Ascending aorta (tissue), 2 donors: Measurements from ENCODE around the gene LKAAEAR1. TPM values are rescaled to one million over a fixed set of nuclear protein-coding genes. Genes with fewer than 3 reads are reported as not detected.

Experiments used
- DNase-seq, 2 donors: peaks; one replicate each; pipeline ENCODE4 v3.0.0-alpha.2; 2019; ENCODE audit warnings: low spot score in 2 of 2
- H3K27ac ChIP-seq, 2 donors: fragments of 200-600 bp; sonication (generic); one replicate each; pipeline ENCODE4 v1.5.1; 2016 to 2017; ENCODE audit warnings: mild to moderate bottlenecking in 1 of 2
- H3K27me3 ChIP-seq: fragments of 200-600 bp; sonication (generic); one replicate; pipeline ENCODE4 v1.5.1; 2017
- H3K36me3 ChIP-seq, 2 donors: fragments of 200-600 bp; sonication (generic); one replicate each; pipeline ENCODE4 v1.5.1; 2016
- H3K4me1 ChIP-seq, 2 donors: fragments of 200-600 bp; sonication (generic); one replicate each; pipeline ENCODE4 v1.5.1; 2016 to 2017; ENCODE audit warnings: mild to moderate bottlenecking in 1 of 2
- H3K4me3 ChIP-seq, 2 donors: fragments of 200-600 bp; sonication (generic); one replicate each; pipeline ENCODE4 v1.5.1; 2016 to 2017; ENCODE audit warnings: mild to moderate bottlenecking in 1 of 2
- H3K9me3 ChIP-seq, 2 donors: fragments of 200-600 bp; sonication (generic); one replicate each; pipeline ENCODE4 v1.5.1; 2016
- CTCF ChIP-seq, 3 experiments: fragments of 200-600 bp in 2 of 3; fragments of 450-650 bp in 1 of 3; sonication (generic) in 2 of 3; IDR thresholded peaks; one replicate each; pipeline ENCODE4 v1.5.1; 2016 to 2019; ENCODE audit warnings: antibody characterized with exemption in 3 of 3, mild to moderate bottlenecking in 1 of 3, moderate library complexity in 1 of 3
- intact Hi-C: fragments of 100-400 bp; cut with DNase I; formaldehyde crosslinking; loops from one replicate; pipeline ENCODE4 v1.15.1; 2023
- total RNA-seq: library from RNA; depleted of rRNA; stranded (reverse); fragments of >200 nt; gene quantifications from one replicate; pipeline ENCODE4 v1.1.0, GENCODE V29; 2016

The LKAAEAR1 gene
- total RNA-seq, 1 donor from 2014 or later = not detected

- Histone ChIP-seq H3K27me3 (no peaks in the 10 kb centered on the region), H3K4me1 (no peaks in the 10 kb centered on the region), H3K4me3 (no peak overlapping the region), H3K9me3 (no peaks in the 10 kb centered on the region), H3K36me3 (no peaks in the 10 kb centered on the region), H3K27ac (no peak overlapping the region)
- intact Hi-C loops = no loop called here
- no peak for TF ChIP-seq CTCF (IDR thresholded peaks at IDR 0.05)
- peak; percentile 2 to 43 for DNase-seq
Observed at GRCh38 chr20:64111841-64112641, 27.8 kb upstream of the LKAAEAR1 start.

GRCh38 chr20:64110411-64111068 lies 26.3 kb upstream of the LKAAEAR1 start:
- H3K4me3 ChIP-seq = no peak overlapping the region

GRCh38 chr20:64109831-64110391 lies 25.7 kb upstream of the LKAAEAR1 start:
- Histone ChIP-seq H3K4me1 (no peaks in the 10 kb centered on the region), H3K36me3 (no peaks in the 10 kb centered on the region), H3K27ac (no peak overlapping the region), H3K4me3 (no peak overlapping the region), H3K9me3 (no peaks in the 10 kb centered on the region), H3K27me3 (no peaks in the 10 kb centered on the region)
- no peak for TF ChIP-seq CTCF (IDR thresholded peaks at IDR 0.05)
- intact Hi-C loops = no loop called here
- peak in 1 of 2 donors; percentile 48 for DNase-seq

More at GRCh38 chr20:64110411-64111068, 26.3 kb upstream of the LKAAEAR1 start:
- DNase-seq = peak in 1 of 2 donors; percentile 1
- TF ChIP-seq CTCF (IDR thresholded peaks at IDR 0.05) = no peak
- no peaks in the 10 kb centered on the region for H3K4me1 ChIP-seq
- no peaks in the 10 kb centered on the region for H3K36me3 ChIP-seq
- H3K27me3 ChIP-seq = no peaks in the 10 kb centered on the region
- no peaks in the 10 kb centered on the region for H3K9me3 ChIP-seq
- intact Hi-C loops = no loop called here
- no peak overlapping the region for H3K27ac ChIP-seq

GRCh38 chr20:64108731-64109681 lies 24.8 kb upstream of the LKAAEAR1 start:
- DNase-seq = peak; percentile 3 to 42
- intact Hi-C loops = no loop called here
- Histone ChIP-seq H3K27ac (no peak overlapping the region), H3K27me3 (no peaks in the 10 kb centered on the region), H3K9me3 (no peaks in the 10 kb centered on the region), H3K36me3 (no peaks in the 10 kb centered on the region), H3K4me1 (no peaks in the 10 kb centered on the region), H3K4me3 (no peak overlapping the region)
- TF ChIP-seq CTCF (IDR thresholded peaks at IDR 0.05) = no peak
